Suprapubic skin (tissue), 4 donors: ENCODE results near the gene CD68. TPM values are rescaled to one million over a fixed set of nuclear protein-coding genes. Genes with fewer than 3 reads are reported as not detected.

Experiments used
- DNase-seq, 2 donors: peaks; one replicate each; pipeline ENCODE4 v3.0.0-alpha.2; 2019; ENCODE audit warnings: low spot score in 2 of 2
- H3K27ac ChIP-seq: fragments of 200-600 bp; sonication (generic); one replicate; pipeline ENCODE4 v1.5.1; 2019
- H3K27me3 ChIP-seq: fragments of 200-600 bp; sonication (generic); one replicate; pipeline ENCODE4 v1.5.1; 2019
- H3K36me3 ChIP-seq: fragments of 200-600 bp; sonication (generic); one replicate; pipeline ENCODE4 v1.5.1; 2019
- H3K4me1 ChIP-seq: fragments of 200-600 bp; sonication (generic); one replicate; pipeline ENCODE4 v1.5.1; 2019
- H3K4me3 ChIP-seq: fragments of 200-600 bp; sonication (generic); one replicate; pipeline ENCODE4 v1.5.1; 2019; ENCODE audit warnings: mild to moderate bottlenecking
- H3K9me3 ChIP-seq: fragments of 200-600 bp; sonication (generic); one replicate; pipeline ENCODE4 v1.5.1; 2019
- EP300 ChIP-seq: sonication (generic); formaldehyde crosslinking; IDR thresholded peaks from one replicate; pipeline ENCODE4 v1.6.1; 2017; ENCODE audit warnings: antibody characterized with exemption
- POLR2A ChIP-seq, 2 donors: fragments of 450-650 bp; IDR thresholded peaks; one replicate each; pipeline ENCODE4 v1.6.1; 2017; ENCODE audit warnings: antibody characterized with exemption in 2 of 2, mild to moderate bottlenecking in 2 of 2, moderate library complexity in 2 of 2
- POLR2AphosphoS5 ChIP-seq, 3 donors: sonication (generic); formaldehyde crosslinking; IDR thresholded peaks; one replicate each; pipeline ENCODE4 v1.6.1; 2017; ENCODE audit warnings: antibody characterized with exemption in 3 of 3
- WGBS: methylation state at CpG from one replicate; pipeline ENCODE4 v1.1.5; 2018; 5-methylcytosine and 5-hydroxymethylcytosine counted together
- total RNA-seq, 4 donors: library from RNA; depleted of rRNA; stranded (reverse); fragments of >200 nt; gene quantifications; one replicate each; pipeline ENCODE4 v1.1.0, GENCODE V29; 2016
- TF ChIP-seq, protein P1 (sequence below), 2 donors: fragments of 200-600 bp in 1 of 2; fragments of 450-650 bp in 1 of 2; sonication (generic) in 1 of 2; IDR thresholded peaks; one replicate each; pipeline ENCODE4 v1.5.1; 2016 to 2019; ENCODE audit warnings: antibody characterized with exemption in 2 of 2, mild to moderate bottlenecking in 1 of 2, moderate library complexity in 1 of 2

Gene CD68
- total RNA-seq, 4 donors from 2014 or later, result 5.0 to 13.2 (median 9.6) TPM

DNA sequence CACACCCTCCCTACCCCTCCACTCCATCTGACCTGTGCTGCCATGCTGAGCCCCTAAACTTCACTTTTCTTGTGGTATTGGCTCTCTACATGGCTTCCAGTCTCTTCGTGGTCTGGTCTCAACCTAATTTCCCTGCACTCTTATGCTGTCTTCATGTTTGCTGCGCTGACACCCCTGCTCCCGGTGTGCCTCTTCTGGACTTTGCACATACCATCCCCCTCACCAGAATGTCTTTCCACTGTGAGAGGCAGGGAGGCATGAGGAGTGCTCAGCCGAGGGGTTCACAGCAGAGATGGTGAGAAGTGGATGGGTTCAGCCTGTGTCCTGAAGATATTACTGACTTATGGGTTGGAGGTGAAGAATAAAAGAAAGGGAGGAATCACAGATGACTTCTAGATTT lies 28.0 kb upstream of the CD68 start:
- no peak overlapping the region for H3K27ac ChIP-seq
- H3K4me1 ChIP-seq, result peaks cover 24% of the 10 kb centered on the region
- no peak for DNase-seq
- H3K9me3 ChIP-seq, result no peaks in the 10 kb centered on the region
- WGBS, result 92% methylated on average over 4 of the region's 4 CpGs
- no peak overlapping the region for H3K4me3 ChIP-seq
- H3K36me3 ChIP-seq, result peaks cover 9% of the 10 kb centered on the region
- no peak for TF ChIP-seq EP300
- TF ChIP-seq, protein P1, sequence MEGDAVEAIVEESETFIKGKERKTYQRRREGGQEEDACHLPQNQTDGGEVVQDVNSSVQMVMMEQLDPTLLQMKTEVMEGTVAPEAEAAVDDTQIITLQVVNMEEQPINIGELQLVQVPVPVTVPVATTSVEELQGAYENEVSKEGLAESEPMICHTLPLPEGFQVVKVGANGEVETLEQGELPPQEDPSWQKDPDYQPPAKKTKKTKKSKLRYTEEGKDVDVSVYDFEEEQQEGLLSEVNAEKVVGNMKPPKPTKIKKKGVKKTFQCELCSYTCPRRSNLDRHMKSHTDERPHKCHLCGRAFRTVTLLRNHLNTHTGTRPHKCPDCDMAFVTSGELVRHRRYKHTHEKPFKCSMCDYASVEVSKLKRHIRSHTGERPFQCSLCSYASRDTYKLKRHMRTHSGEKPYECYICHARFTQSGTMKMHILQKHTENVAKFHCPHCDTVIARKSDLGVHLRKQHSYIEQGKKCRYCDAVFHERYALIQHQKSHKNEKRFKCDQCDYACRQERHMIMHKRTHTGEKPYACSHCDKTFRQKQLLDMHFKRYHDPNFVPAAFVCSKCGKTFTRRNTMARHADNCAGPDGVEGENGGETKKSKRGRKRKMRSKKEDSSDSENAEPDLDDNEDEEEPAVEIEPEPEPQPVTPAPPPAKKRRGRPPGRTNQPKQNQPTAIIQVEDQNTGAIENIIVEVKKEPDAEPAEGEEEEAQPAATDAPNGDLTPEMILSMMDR (IDR thresholded peaks at IDR 0.05), result no peak
- no peak for TF ChIP-seq POLR2AphosphoS5 (IDR thresholded peaks at IDR 0.05)
- TF ChIP-seq POLR2A (IDR thresholded peaks at IDR 0.05), result no peak
- H3K27me3 ChIP-seq, result no peaks in the 10 kb centered on the region

DNA sequence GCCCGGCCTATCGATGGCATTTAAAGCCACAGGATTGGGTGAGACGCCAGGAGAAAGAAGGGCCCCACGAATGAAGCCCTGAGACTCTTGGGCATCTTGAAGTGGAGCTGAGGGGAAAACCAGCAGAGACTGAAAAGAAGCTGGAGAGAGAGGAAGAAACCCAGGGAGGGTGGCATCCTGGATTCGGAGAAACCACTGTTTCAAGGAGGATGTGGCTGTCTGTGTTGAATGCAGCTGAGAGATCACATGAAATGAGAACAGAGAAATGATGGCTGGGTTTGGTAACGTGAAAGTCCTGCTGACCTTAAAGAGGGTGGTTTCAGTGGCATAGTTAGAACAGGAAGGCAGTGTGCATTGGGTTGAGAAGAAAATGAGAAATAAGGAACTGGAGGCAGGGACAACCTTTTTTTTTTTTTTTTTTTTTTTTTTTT lies 26.8 kb upstream of the CD68 start:
- WGBS, result 77% methylated on average over 6 of the region's 6 CpGs
- H3K27me3 ChIP-seq, result no peaks in the 10 kb centered on the region
- TF ChIP-seq EP300 (no peak), POLR2A (IDR thresholded peaks at IDR 0.05) (no peak), POLR2AphosphoS5 (IDR thresholded peaks at IDR 0.05) (no peak)
- TF ChIP-seq, protein P1 (IDR thresholded peaks at IDR 0.05), result no peak
- no peak overlapping the region for H3K27ac ChIP-seq
- no peak for DNase-seq
- H3K9me3 ChIP-seq, result no peaks in the 10 kb centered on the region
- H3K4me3 ChIP-seq, result no peak overlapping the region
- peaks cover 9% of the 10 kb centered on the region for H3K36me3 ChIP-seq
- H3K4me1 ChIP-seq, result peaks cover 31% of the 10 kb centered on the region

DNA sequence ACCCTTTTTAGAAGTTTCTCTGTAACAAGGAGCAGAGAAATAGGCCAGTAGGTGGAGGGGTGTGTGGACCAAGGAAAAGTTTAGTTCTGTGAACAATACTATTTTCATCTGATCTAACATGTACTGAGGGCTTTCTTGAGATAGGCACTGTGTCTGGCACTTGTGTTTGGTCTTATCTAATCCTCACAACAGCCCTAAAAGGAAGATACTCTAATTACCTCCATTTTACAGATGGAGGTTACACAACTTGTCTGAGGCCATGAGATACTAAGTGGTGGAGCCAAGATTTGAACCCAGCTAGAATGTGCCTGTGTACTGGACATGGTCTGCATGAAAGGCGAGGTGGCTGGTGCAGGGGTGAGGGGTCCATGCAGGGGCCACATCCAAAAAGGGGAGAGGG lies 26.1 kb upstream of the CD68 start:
- Histone ChIP-seq H3K27ac (no peak overlapping the region), H3K4me1 (peaks cover 34% of the 10 kb centered on the region), H3K9me3 (no peaks in the 10 kb centered on the region), H3K36me3 (peaks cover 9% of the 10 kb centered on the region), H3K4me3 (no peak overlapping the region), H3K27me3 (no peaks in the 10 kb centered on the region)
- WGBS, result 88% methylated on average over 1 of the region's 1 CpG
- TF ChIP-seq EP300 (no peak), POLR2A (IDR thresholded peaks at IDR 0.05) (no peak), POLR2AphosphoS5 (IDR thresholded peaks at IDR 0.05) (no peak)
- TF ChIP-seq, protein P1 (IDR thresholded peaks at IDR 0.05), result no peak
- no peak for DNase-seq

DNA sequence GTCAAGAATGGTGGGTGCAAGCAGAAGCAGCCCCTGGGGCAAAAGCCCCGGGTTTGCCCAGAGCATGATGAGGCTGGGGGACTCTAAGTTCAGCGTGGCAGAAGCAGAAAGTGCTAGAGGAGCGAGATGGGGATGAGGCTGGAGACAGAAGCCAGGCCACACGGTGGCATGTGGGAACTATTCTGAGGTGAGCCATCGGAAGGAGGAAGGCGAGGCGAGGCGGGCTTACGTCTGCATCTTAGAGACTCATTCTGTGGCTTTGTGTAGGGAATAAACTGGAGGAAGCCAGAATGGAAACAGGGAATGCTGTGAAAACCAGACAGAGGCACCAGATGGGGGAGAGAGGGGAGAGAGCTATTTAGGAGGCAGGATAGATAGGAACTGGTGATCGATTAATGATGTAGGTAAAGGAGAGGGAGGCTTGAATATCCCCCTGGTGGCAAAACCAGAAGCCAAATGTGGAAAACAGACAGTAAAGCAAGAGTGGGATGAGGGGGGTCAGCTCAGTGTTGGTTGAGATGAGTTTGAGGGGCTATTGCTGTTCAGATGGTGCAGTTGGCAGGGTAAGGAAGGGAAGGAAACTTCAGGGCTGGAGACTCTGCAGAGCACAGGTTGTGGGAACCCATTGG lies 24.0 kb upstream of the CD68 start:
- WGBS, result 58% methylated on average over 10 of the region's 10 CpGs
- Histone ChIP-seq H3K36me3 (peaks cover 9% of the 10 kb centered on the region), H3K9me3 (no peaks in the 10 kb centered on the region), H3K4me1 (peaks cover 35% of the 10 kb centered on the region), H3K27me3 (no peaks in the 10 kb centered on the region), H3K27ac (no peak overlapping the region), H3K4me3 (no peak overlapping the region)
- TF ChIP-seq POLR2AphosphoS5 (IDR thresholded peaks at IDR 0.05) (no peak), POLR2A (IDR thresholded peaks at IDR 0.05) (no peak)
- TF ChIP-seq, protein P1 (IDR thresholded peaks at IDR 0.05), result no peak
- DNase-seq, result no peak

DNA sequence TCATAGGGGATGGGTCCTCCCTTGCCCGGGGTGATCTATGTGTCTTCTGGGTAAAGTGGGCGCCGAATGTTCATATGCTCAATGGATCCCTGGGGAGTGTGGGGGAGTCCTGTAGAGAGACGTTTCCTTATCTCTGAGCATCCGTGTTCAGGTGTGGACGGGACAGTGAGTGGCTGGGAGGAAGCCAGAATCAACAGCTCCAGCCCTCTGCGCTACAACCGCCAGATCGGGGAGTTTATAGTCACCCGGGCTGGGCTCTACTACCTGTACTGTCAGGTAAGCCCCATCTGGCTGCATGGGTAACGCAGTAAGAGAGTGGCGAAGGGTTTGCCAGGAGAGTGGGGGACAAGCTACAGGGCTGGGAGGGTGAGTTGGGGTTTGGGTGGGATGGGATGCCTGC lies 22.8 kb upstream of the CD68 start:
- TF ChIP-seq, protein P1 (IDR thresholded peaks at IDR 0.05), result no peak
- Histone ChIP-seq H3K4me3 (no peak overlapping the region), H3K27me3 (no peaks in the 10 kb centered on the region), H3K36me3 (no peaks in the 10 kb centered on the region), H3K4me1 (peaks cover 40% of the 10 kb centered on the region), H3K27ac (no peak overlapping the region), H3K9me3 (no peaks in the 10 kb centered on the region)
- no peak for DNase-seq
- WGBS, result 78% methylated on average over 12 of the region's 12 CpGs
